DLD1 (cell line): ENCODE data around the gene F8.
"Not testable (repeated sequence)": the region's sequence is repeated elsewhere in the genome, so short reads cannot be mapped to it uniquely, and the experiment has no call there.

Experiments used
- in situ Hi-C: cut with HindIII; loops from 2 replicates; pipeline ENCODE4 v1.10.0; 2017; ENCODE audit warnings: low sequenced_read_pairs

Gene F8

GRCh38 chrX:154818916-154819770, 203.4 kb downstream of the F8 start:
- in situ Hi-C loops = no loop called here

GRCh38 chrX:154817048-154817618, 205.4 kb downstream of the F8 start:
- in situ Hi-C loops = not testable (repeated sequence)

- in situ Hi-C loops = not testable (repeated sequence)
Observed at GRCh38 chrX:154816326-154816898, 206.1 kb downstream of the F8 start.

DNA sequence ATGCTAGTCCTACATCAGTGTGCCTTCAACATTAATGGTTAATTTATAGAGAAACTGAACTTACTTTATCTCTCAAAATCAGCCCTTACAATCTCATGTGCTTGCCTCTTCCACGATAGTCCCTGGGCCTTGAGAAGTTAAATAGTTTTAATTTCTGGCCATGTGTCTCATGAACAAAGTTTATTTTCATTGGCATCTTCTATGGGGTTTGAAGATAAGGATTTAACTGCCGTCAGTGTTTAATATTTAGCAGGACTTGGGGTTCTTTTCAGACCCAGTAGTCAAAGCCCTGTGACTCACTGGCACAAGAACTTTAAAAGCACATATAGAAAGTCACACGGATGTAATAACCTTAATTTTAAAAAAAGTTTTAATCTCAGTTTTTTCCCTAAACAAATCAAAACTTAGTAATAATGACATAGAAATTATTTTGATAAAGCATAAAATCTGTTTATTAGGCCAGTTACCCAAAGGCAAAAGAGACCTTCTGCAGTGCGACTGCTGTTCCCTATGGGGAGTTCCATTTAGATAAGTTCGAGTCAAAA, 207.2 kb downstream of the F8 start:
- in situ Hi-C loops = no loop called here

DNA sequence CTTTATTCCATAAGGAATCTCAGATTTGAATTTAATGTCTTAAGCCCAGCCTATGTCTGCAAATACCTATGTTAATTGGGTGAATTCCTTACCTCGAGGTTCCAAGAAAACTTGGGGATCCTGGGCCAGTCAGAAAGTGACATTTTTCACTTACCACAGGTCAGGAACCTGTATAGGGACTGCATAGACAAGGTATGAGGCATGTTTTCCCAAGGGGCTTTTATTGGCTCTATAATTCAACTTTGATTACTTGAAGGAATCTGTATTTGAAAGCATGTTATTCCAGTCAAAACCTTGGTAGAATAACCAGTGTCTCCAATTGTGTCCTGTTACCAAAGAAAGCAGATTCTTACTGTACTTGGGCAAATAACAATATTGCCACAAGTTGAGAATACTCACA, 208.7 kb downstream of the F8 start:
- in situ Hi-C loops = no loop called here

DNA sequence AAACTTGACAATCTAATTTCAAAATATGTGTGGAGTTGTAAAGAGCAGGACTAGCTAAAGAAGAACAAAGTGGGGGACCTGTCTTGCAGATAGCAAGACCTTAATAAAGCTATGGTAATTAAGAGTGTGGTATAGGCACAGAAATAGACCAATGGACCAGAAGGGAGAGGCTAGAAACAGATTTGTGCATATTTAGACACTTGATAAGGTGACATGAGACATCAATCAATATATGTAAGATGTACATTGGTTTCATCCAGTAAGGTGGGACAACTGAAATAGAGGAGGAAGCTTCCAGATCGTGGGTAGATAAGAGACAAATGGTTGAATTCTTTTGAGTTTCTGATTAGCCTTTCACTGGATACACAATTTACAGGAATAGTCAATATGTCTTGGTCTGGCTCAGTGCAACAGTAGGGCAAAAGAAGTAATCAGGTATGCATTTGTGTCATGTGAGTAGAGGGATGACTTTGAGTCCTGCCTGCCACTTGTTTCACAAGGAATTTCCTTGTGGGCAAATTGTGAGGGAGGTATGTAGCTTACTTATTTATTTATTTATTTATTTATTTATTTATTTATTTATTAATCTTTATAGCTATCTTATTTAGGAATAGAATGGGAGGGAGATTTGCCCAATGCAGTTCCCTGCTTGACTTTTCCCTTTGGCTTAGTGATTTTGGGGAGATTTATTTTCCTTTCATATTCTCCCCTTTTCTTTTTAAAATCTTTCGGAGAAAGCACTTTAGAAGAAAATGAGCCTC, 210.0 kb downstream of the F8 start:
- in situ Hi-C loops = no loop called here

- in situ Hi-C loops = no loop called here
Observed at GRCh38 chrX:154809939-154810665, 212.4 kb downstream of the F8 start.

- in situ Hi-C loops = no loop called here
Observed at GRCh38 chrX:154806837-154807501, 215.6 kb downstream of the F8 start.

GRCh38 chrX:154805696-154806091, 216.8 kb downstream of the F8 start:
- in situ Hi-C loops = no loop called here

- in situ Hi-C loops = no loop called here
Observed at GRCh38 chrX:154804957-154805695, 217.4 kb downstream of the F8 start, which contains the start of gene MPP1. MPP1 (minus strand) TSS chrX:154805485; CDS start chrX:154805373, 112 bp downstream.

DNA sequence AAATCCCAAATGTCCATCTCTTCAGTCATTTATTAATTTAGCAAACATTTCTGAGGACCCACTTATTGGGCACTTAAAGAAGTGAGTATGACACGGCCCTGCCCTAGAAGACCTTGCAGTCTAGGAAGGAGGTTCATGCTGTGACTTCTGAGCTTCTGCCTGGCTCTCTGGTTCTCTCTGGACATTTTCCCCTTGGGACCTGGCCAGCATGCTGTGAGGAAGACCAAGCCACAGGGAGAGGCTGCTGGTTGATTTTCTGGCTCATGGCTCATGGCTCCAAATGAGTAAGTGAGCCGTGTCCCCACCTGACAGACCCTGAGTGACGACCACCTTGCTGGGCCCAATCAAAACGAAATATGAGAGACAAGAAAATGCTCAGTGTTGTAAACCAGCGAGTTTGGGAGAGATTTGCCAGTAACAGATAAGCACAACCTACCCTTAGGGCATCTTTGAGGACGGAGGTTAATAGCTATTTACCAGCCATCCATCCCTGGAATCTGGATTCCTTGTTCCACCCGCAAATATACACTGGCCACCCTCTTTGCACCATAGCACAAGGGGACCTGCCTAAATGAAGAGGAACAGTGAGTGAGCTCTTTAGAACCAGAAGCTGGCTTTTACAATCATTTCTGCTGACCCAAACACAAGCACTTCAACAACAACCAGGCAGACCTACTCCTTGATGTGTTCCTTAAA, 218.1 kb downstream of the F8 start:
- in situ Hi-C loops = no loop called here

- in situ Hi-C loops = no loop called here
Observed at GRCh38 chrX:154802947-154803346, 219.6 kb downstream of the F8 start.

GRCh38 chrX:154800478-154801210, 221.9 kb downstream of the F8 start:
- in situ Hi-C loops = no loop called here

GRCh38 chrX:154799556-154800348, 222.8 kb downstream of the F8 start:
- in situ Hi-C loops = no loop called here

DNA sequence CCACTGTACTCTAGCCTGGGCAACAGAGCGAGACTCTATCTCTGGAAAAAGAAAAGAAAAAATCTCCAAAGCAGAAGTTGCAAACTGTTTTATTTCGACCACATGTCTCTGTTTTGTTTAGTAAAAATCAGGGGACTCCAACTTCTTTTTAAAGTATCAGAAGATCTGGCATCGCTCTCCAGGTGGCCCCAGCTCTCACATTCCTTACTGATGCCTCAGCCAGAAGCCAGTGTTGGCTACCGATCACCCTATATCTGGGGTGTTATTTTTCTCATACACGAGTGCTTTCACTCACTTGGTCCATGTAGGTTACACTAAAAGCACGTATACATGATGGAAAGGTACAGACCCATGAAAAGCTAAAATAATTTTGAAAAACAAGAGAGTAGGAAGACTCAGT, 225.5 kb downstream of the F8 start:
- in situ Hi-C loops = no loop called here

DNA sequence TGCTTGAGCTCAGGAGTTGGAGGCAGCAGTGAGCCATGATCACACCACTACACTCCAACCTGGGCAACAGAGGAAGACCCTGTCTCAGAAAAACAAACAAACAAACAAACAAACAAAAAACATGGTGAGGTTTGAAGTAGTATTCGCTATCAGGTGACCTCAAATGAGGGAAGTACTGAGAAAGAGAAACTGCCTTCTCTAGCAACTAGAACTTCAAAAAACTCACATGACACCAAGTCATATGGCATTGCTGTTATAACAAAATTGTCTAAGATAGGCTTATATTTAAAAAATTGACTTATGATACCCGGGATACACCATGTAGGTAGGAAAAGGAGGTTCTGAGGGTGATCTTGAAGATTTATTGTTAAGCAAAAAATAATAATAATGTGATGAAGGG, 227.5 kb downstream of the F8 start:
- in situ Hi-C loops = no loop called here
